Measurements from ENCODE around the gene TMCO5A. TPM values are rescaled to one million over a fixed set of nuclear protein-coding genes. Genes with fewer than 3 reads are reported as not detected.

The TMCO5A gene
- total RNA-seq, 1 donor from 2014 or later = not detected

DNA sequence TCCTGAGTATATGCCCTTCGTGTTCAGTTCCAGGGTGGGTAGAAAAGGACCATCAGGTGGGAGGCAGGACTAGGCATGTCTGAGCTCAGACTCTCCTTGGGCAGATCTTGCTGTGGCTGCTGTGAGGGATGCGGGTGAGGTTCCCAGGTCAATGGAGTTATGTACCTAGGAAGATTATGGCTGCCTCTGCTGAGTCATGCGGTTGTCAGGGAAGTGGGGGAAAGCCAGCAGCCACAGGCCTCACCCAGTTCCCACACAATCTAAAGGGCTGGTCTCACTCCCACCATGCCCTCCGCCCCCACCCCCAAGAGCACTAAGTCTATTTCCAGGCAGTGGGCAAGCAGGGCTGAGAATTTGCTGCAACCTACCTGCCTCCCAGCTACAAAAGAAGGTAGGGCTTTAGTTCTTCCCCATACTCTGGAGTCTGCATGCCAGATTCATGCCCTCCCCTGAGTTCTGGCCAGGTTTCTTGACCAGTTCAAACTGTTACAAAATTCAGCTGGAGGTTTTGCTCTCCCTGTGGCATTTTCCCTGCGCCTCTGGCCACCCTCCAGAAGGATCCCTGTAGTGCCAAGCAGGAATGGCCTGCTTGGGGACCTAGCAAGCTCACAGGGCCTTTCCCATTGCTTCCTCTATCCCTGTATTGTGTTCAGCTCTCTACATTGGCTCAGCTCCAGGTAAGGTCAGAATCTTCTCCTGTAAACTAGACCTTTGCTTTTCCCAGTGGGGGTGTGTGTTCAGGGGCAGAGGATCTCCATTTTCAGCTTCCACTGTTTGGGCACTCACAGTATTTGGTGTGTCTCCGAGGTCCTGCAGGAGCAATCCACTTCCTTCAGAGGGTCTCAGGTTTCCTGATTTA lies 12.7 kb upstream of the TMCO5A start:
- no peaks in the 10 kb centered on the region for H3K4me1 Mint-ChIP-seq (ENCODE audit: unreplicated experiment)
- no peak for DNase-seq (ENCODE audit: extremely low spot score, unreplicated experiment)
- no peak overlapping the region for H3K27ac Mint-ChIP-seq (ENCODE audit: unreplicated experiment)
- H3K27me3 Mint-ChIP-seq (ENCODE audit: unreplicated experiment) = peaks cover 19% of the 10 kb centered on the region
- peaks cover 4% of the 10 kb centered on the region for H3K9me3 Mint-ChIP-seq (ENCODE audit: unreplicated experiment)
- H3K4me3 Mint-ChIP-seq (ENCODE audit: unreplicated experiment) = no peak overlapping the region
- TF ChIP-seq, protein P1, sequence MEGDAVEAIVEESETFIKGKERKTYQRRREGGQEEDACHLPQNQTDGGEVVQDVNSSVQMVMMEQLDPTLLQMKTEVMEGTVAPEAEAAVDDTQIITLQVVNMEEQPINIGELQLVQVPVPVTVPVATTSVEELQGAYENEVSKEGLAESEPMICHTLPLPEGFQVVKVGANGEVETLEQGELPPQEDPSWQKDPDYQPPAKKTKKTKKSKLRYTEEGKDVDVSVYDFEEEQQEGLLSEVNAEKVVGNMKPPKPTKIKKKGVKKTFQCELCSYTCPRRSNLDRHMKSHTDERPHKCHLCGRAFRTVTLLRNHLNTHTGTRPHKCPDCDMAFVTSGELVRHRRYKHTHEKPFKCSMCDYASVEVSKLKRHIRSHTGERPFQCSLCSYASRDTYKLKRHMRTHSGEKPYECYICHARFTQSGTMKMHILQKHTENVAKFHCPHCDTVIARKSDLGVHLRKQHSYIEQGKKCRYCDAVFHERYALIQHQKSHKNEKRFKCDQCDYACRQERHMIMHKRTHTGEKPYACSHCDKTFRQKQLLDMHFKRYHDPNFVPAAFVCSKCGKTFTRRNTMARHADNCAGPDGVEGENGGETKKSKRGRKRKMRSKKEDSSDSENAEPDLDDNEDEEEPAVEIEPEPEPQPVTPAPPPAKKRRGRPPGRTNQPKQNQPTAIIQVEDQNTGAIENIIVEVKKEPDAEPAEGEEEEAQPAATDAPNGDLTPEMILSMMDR (IDR thresholded peaks at IDR 0.05) = no peak
- no peaks in the 10 kb centered on the region for H3K36me3 Mint-ChIP-seq (ENCODE audit: unreplicated experiment)

DNA sequence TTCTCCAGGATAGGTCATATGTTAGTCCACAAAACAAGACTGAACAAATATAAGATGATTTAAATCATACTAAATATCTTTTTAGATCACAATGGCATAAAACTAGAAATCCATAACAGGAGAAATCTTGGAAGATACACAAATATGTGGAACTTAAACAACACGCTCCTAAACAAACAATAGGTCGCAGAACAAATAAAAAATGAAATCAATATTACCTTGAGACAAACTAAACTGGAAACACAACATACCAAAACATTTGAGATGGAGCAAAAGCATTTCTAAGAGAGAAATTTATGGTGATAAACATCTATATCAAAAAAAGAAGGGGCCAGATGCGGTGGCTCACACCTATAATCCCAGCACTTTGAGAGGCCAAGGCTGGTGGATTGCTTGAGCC lies 8.3 kb upstream of the TMCO5A start:
- Mint-ChIP-seq H3K27ac (ENCODE audit: unreplicated experiment) (no peak overlapping the region), H3K4me1 (ENCODE audit: unreplicated experiment) (no peaks in the 10 kb centered on the region)
- TF ChIP-seq, protein P1 (IDR thresholded peaks at IDR 0.05) = no peak

DNA sequence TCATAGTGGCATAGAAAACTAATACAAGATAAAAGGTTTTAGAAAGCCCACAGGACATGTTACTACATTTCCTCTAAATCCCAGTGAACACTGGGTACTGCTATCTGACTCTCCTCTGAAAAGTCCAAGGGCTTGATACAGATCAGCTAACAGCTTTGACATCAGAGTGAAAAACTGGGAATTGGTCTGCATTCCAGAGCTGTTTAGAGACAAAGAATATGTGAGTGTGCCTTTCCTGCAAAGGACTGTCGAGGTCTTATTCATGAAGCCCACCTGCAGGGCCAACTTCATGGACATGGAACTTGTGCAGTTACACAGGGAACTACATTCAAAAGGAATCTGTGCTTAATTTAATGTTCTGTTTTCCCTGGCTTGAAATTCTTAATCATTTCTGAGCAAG lies 5.2 kb upstream of the TMCO5A start:
- peaks cover 8% of the 10 kb centered on the region for H3K4me1 Mint-ChIP-seq (ENCODE audit: unreplicated experiment)
- TF ChIP-seq, protein P1 (IDR thresholded peaks at IDR 0.05) = no peak
- H3K36me3 Mint-ChIP-seq (ENCODE audit: unreplicated experiment) = no peaks in the 10 kb centered on the region
- H3K4me3 Mint-ChIP-seq (ENCODE audit: unreplicated experiment) = no peak overlapping the region
- H3K27me3 Mint-ChIP-seq (ENCODE audit: unreplicated experiment) = peaks cover 9% of the 10 kb centered on the region
- H3K27ac Mint-ChIP-seq (ENCODE audit: unreplicated experiment) = no peak overlapping the region
- DNase-seq (ENCODE audit: extremely low spot score, unreplicated experiment) = no peak
- H3K9me3 Mint-ChIP-seq (ENCODE audit: unreplicated experiment) = no peaks in the 10 kb centered on the region

More for the DNA sequence above, 8.3 kb upstream of the TMCO5A start:
- Mint-ChIP-seq H3K27me3 (ENCODE audit: unreplicated experiment) (peaks cover 9% of the 10 kb centered on the region), H3K4me3 (ENCODE audit: unreplicated experiment) (no peak overlapping the region), H3K36me3 (ENCODE audit: unreplicated experiment) (no peaks in the 10 kb centered on the region), H3K9me3 (ENCODE audit: unreplicated experiment) (no peaks in the 10 kb centered on the region)
- DNase-seq (ENCODE audit: extremely low spot score, unreplicated experiment) = no peak

DNA sequence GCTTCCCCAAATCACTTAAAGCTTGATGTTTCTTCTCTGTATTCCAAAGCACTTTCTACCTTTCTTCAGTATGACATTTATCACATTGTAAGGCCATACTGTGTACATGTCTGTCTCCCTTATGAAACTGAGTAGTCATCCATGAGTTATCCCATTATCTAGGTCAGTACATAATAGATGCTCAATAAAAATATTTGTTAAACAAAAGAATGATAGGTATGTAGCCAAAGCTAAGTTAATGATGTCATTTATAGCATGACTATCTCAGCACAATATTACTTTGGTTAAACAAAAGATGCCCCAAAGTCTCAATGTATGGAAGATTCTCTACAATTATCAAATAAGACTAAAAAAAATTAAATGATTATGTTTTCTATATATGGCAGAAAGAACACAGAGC lies 3.1 kb upstream of the TMCO5A start:
- Mint-ChIP-seq H3K27ac (ENCODE audit: unreplicated experiment) (no peak overlapping the region), H3K4me1 (ENCODE audit: unreplicated experiment) (peaks cover 8% of the 10 kb centered on the region), H3K9me3 (ENCODE audit: unreplicated experiment) (no peaks in the 10 kb centered on the region), H3K36me3 (ENCODE audit: unreplicated experiment) (no peaks in the 10 kb centered on the region), H3K27me3 (ENCODE audit: unreplicated experiment) (peaks cover 3% of the 10 kb centered on the region), H3K4me3 (ENCODE audit: unreplicated experiment) (no peak overlapping the region)
- no peak for DNase-seq (ENCODE audit: extremely low spot score, unreplicated experiment)
- TF ChIP-seq, protein P1 (IDR thresholded peaks at IDR 0.05) = no peak

DNA sequence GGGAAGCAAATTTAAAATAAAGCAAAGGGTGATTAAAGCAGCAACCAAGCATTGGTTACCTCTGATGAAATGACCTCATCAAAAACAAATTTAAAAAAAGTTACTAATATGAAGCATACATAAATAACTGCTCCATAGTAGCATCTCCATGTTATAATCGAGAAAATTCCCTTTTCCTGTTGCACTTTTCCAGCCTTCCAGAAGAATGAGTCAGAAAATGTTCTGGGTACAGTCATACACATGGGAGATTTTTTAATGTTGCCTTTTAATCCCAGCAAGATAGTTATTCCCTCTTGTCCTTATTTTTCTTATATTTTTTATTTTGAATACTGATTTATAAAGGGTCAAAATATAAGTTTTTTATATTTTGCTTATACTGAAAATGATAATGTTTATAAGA lies 2.6 kb upstream of the TMCO5A start:
- Mint-ChIP-seq H3K9me3 (ENCODE audit: unreplicated experiment) (no peaks in the 10 kb centered on the region), H3K27ac (ENCODE audit: unreplicated experiment) (no peak overlapping the region), H3K4me3 (ENCODE audit: unreplicated experiment) (no peak overlapping the region), H3K27me3 (ENCODE audit: unreplicated experiment) (peaks cover 3% of the 10 kb centered on the region), H3K36me3 (ENCODE audit: unreplicated experiment) (no peaks in the 10 kb centered on the region), H3K4me1 (ENCODE audit: unreplicated experiment) (peaks cover 8% of the 10 kb centered on the region)
- TF ChIP-seq, protein P1 (IDR thresholded peaks at IDR 0.05) = no peak
- no peak for DNase-seq (ENCODE audit: extremely low spot score, unreplicated experiment)
